ENCODE results near the gene ANTXR2.
A peak's percentile ranks its signal among the peaks of the same experiment; 100 is the strongest.

Gene ANTXR2

DNA sequence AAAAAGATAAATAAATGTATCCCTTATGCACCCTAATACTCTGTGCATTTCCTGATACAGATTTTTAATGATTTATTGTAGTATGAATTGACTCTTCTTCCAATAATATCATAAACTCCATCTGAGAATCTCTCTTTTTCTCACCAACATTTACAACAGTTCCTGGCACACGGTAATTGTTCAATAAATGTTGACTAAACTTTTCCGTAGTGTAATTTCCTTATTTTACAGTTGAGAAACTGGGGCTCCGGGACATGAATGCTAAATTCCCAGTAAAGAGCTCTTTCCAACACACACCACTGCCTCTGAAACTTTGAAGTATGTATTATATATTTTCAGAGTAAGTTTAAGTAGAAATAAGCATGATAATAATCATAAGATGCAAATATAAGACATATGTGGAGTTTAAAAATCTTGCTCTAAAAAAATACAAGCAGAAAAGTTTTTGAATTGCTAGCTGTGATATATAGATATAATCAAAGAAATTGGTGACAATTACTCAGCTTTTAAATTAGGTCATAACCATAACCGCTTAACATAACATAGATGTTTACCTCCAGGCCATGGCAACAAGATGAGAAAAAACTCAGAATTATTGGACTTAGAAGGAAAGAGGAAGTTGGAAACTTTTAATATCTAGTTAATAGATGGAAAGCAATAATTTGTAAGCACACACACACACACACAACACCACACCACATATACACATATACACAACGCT is 28.2 kb upstream of the ANTXR2 start:
- no peaks in the 10 kb centered on the region for H3K79me1 ChIP-seq (ENCODE audit: low read length)
- H2AK5ac ChIP-seq (ENCODE audit: low read length), result no peak overlapping the region
- H2AFZ ChIP-seq (ENCODE audit: insufficient read depth, low read length, poor library complexity), result no peak overlapping the region
- H4K12ac ChIP-seq (ENCODE audit: low read depth, low read length), result no peak overlapping the region
- H4K91ac ChIP-seq (ENCODE audit: low read depth, low read length), result no peak overlapping the region
- H3K27me3 ChIP-seq (ENCODE audit: insufficient read depth, low read length), result no peaks in the 10 kb centered on the region
- H2BK5ac ChIP-seq (ENCODE audit: low read depth, low read length, poor library complexity), result no peak overlapping the region
- WGBS (ENCODE audit: extremely low coverage, insufficient coverage, insufficient read length), result 100% methylated on average over 1 of the region's 5 CpGs
- DNase-seq, result peak in 1 of 2 donors; percentile 74
- H3K4me3 ChIP-seq (ENCODE audit: low read depth, low read length), result no peak overlapping the region
- no peak overlapping the region for H2BK12ac ChIP-seq (ENCODE audit: low read length)
- H3K4me1 ChIP-seq (ENCODE audit: control insufficient read depth in 1 of 2, insufficient read depth in 2 of 2, low read length in 2 of 2), result peaks cover 0 to 2% of the 10 kb centered on the region in 2 experiments
- H3K4ac ChIP-seq (ENCODE audit: low read depth, low read length), result no peak overlapping the region
- no peaks in the 10 kb centered on the region for H3K9me3 ChIP-seq (ENCODE audit: insufficient read depth, low read depth, low read length)
- no peak overlapping the region for H3K23ac ChIP-seq (ENCODE audit: low read length)
- H3K4me2 ChIP-seq (ENCODE audit: low read length), result no peak overlapping the region
- no peak overlapping the region for H3K9ac ChIP-seq (ENCODE audit: low read length)
- no peak overlapping the region for H3K27ac ChIP-seq (ENCODE audit: low read depth, low read length)
- no peak overlapping the region for H4K8ac ChIP-seq (ENCODE audit: low read depth, low read length)
- H3K79me2 ChIP-seq (ENCODE audit: control insufficient read depth, insufficient read depth, low read length, poor library complexity), result no peaks in the 10 kb centered on the region
- no peaks in the 10 kb centered on the region for H3K36me3 ChIP-seq (ENCODE audit: control insufficient read depth in 1 of 2, insufficient read depth in 2 of 2, low read length in 2 of 2)
- no peak overlapping the region for H2BK120ac ChIP-seq (ENCODE audit: insufficient read depth, low read length, poor library complexity)
- H3K14ac ChIP-seq (ENCODE audit: low read length), result no peak overlapping the region
- H3K18ac ChIP-seq (ENCODE audit: low read length), result no peak overlapping the region

DNA sequence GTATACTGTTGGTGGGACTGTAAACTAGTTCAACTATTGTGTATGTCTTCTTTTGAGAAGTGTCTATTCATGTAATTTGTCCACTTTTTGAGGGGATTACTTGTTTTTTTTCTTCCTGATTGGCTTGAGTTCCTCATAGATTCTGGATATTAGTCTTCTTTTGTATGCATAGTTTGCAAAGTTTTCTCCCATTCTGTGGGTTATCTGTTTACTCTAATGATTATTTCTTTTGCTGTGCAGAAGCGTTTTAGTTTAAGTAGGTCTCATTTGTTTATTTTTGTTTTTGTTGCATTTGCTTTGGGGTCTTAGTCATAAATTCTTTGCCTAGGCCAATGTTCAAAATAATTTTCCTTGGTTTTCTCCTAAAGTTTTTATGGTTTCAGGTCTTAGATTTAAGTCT is 26.6 kb upstream of the ANTXR2 start:
- H4K8ac ChIP-seq (ENCODE audit: low read depth, low read length), result no peak overlapping the region
- H3K79me2 ChIP-seq (ENCODE audit: control insufficient read depth, insufficient read depth, low read length, poor library complexity), result no peaks in the 10 kb centered on the region
- no peak overlapping the region for H4K91ac ChIP-seq (ENCODE audit: low read depth, low read length)
- no peaks in the 10 kb centered on the region for H3K27me3 ChIP-seq (ENCODE audit: insufficient read depth, low read length)
- H2BK12ac ChIP-seq (ENCODE audit: low read length), result no peak overlapping the region
- no peak overlapping the region for H2BK120ac ChIP-seq (ENCODE audit: insufficient read depth, low read length, poor library complexity)
- H2AFZ ChIP-seq (ENCODE audit: insufficient read depth, low read length, poor library complexity), result no peak overlapping the region
- H4K12ac ChIP-seq (ENCODE audit: low read depth, low read length), result no peak overlapping the region
- no peak overlapping the region for H3K4ac ChIP-seq (ENCODE audit: low read depth, low read length)
- no peaks in the 10 kb centered on the region for H3K9me3 ChIP-seq (ENCODE audit: insufficient read depth, low read depth, low read length)
- H3K4me1 ChIP-seq (ENCODE audit: control insufficient read depth in 1 of 2, insufficient read depth in 2 of 2, low read length in 2 of 2), result peaks cover 0 to 2% of the 10 kb centered on the region in 2 experiments
- H3K4me2 ChIP-seq (ENCODE audit: low read length), result no peak overlapping the region
- no peak for DNase-seq
- no peak overlapping the region for H3K4me3 ChIP-seq (ENCODE audit: low read depth, low read length)
- no peak overlapping the region for H3K27ac ChIP-seq (ENCODE audit: low read depth, low read length)
- H3K9ac ChIP-seq (ENCODE audit: low read length), result no peak overlapping the region
- H3K79me1 ChIP-seq (ENCODE audit: low read length), result no peaks in the 10 kb centered on the region
- H3K18ac ChIP-seq (ENCODE audit: low read length), result no peak overlapping the region
- no peak overlapping the region for H3K23ac ChIP-seq (ENCODE audit: low read length)
- no CpG with 5 or more reads among the region's 1 CpG for WGBS (ENCODE audit: extremely low coverage, insufficient coverage, insufficient read length)
- no peak overlapping the region for H3K14ac ChIP-seq (ENCODE audit: low read length)
- no peak overlapping the region for H2BK5ac ChIP-seq (ENCODE audit: low read depth, low read length, poor library complexity)
- no peaks in the 10 kb centered on the region for H3K36me3 ChIP-seq (ENCODE audit: control insufficient read depth in 1 of 2, insufficient read depth in 2 of 2, low read length in 2 of 2)
- no peak overlapping the region for H2AK5ac ChIP-seq (ENCODE audit: low read length)

DNA sequence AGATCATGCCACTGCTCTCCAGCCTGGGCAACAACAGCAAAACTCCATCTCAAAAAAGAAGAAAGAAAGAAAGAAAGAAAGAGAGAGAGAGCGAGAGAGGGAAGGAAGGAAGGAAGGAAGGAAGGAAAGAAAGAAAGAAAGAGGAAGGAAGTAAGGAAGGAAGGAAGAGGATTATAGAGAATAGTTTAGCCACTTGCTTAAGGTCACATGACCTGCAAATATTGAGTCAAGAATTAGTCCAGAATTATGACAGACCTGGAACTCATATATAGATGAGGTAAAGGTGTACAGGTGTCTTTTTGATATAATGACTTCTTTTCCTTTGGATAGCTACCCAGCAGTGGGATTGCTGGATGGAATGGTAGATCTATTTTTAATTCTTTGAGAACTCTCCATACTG is 25.6 kb upstream of the ANTXR2 start:
- H3K23ac ChIP-seq (ENCODE audit: low read length), result no peak overlapping the region
- DNase-seq, result no peak
- H4K8ac ChIP-seq (ENCODE audit: low read depth, low read length), result no peak overlapping the region
- H3K27ac ChIP-seq (ENCODE audit: low read depth, low read length), result no peak overlapping the region
- no peak overlapping the region for H4K12ac ChIP-seq (ENCODE audit: low read depth, low read length)
- H3K79me1 ChIP-seq (ENCODE audit: low read length), result no peaks in the 10 kb centered on the region
- H2BK12ac ChIP-seq (ENCODE audit: low read length), result no peak overlapping the region
- H3K9ac ChIP-seq (ENCODE audit: low read length), result no peak overlapping the region
- H3K4me3 ChIP-seq (ENCODE audit: low read depth, low read length), result no peak overlapping the region
- no peak overlapping the region for H2AFZ ChIP-seq (ENCODE audit: insufficient read depth, low read length, poor library complexity)
- no peak overlapping the region for H3K4ac ChIP-seq (ENCODE audit: low read depth, low read length)
- H3K36me3 ChIP-seq (ENCODE audit: control insufficient read depth in 1 of 2, insufficient read depth in 2 of 2, low read length in 2 of 2), result no peaks in the 10 kb centered on the region
- no peak overlapping the region for H3K4me2 ChIP-seq (ENCODE audit: low read length)
- no peaks in the 10 kb centered on the region for H3K9me3 ChIP-seq (ENCODE audit: insufficient read depth, low read depth, low read length)
- no peak overlapping the region for H3K14ac ChIP-seq (ENCODE audit: low read length)
- peaks cover 0 to 2% of the 10 kb centered on the region in 2 experiments for H3K4me1 ChIP-seq (ENCODE audit: control insufficient read depth in 1 of 2, insufficient read depth in 2 of 2, low read length in 2 of 2)
- no peak overlapping the region for H3K18ac ChIP-seq (ENCODE audit: low read length)
- no peak overlapping the region for H2BK120ac ChIP-seq (ENCODE audit: insufficient read depth, low read length, poor library complexity)
- WGBS (ENCODE audit: extremely low coverage, insufficient coverage, insufficient read length), result no CpG with 5 or more reads among the region's 1 CpG
- no peak overlapping the region for H2BK5ac ChIP-seq (ENCODE audit: low read depth, low read length, poor library complexity)
- no peak overlapping the region for H2AK5ac ChIP-seq (ENCODE audit: low read length)
- H3K27me3 ChIP-seq (ENCODE audit: insufficient read depth, low read length), result no peaks in the 10 kb centered on the region
- no peaks in the 10 kb centered on the region for H3K79me2 ChIP-seq (ENCODE audit: control insufficient read depth, insufficient read depth, low read length, poor library complexity)
- H4K91ac ChIP-seq (ENCODE audit: low read depth, low read length), result no peak overlapping the region

DNA sequence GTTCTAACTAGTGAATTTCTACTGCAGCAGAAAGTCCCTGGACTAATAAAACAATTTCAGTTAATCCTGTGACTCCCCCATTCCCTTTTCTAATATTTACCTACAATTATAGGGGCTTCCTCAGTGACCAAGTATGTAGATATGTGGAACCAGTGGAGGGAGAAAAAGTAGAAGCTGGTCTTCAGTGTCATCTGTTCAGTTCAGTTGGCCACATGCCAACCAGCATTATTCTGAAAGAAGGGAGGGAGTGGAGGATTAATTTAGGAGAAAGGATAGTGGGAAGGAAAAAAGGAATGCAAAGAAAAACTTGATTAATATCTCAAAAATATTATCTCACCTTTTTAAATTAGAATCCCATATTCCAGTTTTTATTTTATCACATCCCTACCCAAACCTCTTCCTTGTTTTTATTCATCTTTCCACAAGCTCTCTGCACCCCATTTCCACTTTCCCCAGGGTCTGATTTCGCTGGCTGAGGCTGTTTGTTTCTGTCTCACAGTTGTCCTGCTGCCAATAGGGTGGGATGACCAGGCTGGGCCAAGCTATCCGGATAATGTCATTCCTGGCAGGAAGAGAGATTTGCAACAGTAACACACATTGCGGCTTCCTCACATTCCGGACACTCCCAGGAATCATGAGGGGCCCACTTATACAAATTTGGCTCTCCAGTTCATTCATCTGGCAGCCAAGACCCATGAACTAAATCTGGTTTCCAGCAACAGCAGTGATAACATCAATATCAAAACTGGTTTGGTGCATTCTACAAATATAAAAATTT is 24.6 kb upstream of the ANTXR2 start:
- Histone ChIP-seq H3K27me3 (ENCODE audit: insufficient read depth, low read length) (no peaks in the 10 kb centered on the region), H3K4me1 (ENCODE audit: control insufficient read depth in 1 of 2, insufficient read depth in 2 of 2, low read length in 2 of 2) (peaks cover 0 to 2% of the 10 kb centered on the region in 2 experiments), H4K8ac (ENCODE audit: low read depth, low read length) (no peak overlapping the region), H4K91ac (ENCODE audit: low read depth, low read length) (no peak overlapping the region), H3K23ac (ENCODE audit: low read length) (no peak overlapping the region), H3K4me2 (ENCODE audit: low read length) (no peak overlapping the region), H3K9ac (ENCODE audit: low read length) (no peak overlapping the region), H3K9me3 (ENCODE audit: insufficient read depth, low read depth, low read length) (no peaks in the 10 kb centered on the region), H2AFZ (ENCODE audit: insufficient read depth, low read length, poor library complexity) (no peak overlapping the region), H3K36me3 (ENCODE audit: control insufficient read depth in 1 of 2, insufficient read depth in 2 of 2, low read length in 2 of 2) (no peaks in the 10 kb centered on the region), H4K12ac (ENCODE audit: low read depth, low read length) (no peak overlapping the region), H3K18ac (ENCODE audit: low read length) (no peak overlapping the region), H2BK5ac (ENCODE audit: low read depth, low read length, poor library complexity) (no peak overlapping the region), H3K79me1 (ENCODE audit: low read length) (no peaks in the 10 kb centered on the region), H3K79me2 (ENCODE audit: control insufficient read depth, insufficient read depth, low read length, poor library complexity) (no peaks in the 10 kb centered on the region), H3K4me3 (ENCODE audit: low read depth, low read length) (no peak overlapping the region), H2AK5ac (ENCODE audit: low read length) (no peak overlapping the region), H2BK12ac (ENCODE audit: low read length) (no peak overlapping the region), H3K27ac (ENCODE audit: low read depth, low read length) (no peak overlapping the region), H2BK120ac (ENCODE audit: insufficient read depth, low read length, poor library complexity) (no peak overlapping the region), H3K14ac (ENCODE audit: low read length) (no peak overlapping the region), H3K4ac (ENCODE audit: low read depth, low read length) (no peak overlapping the region)
- no CpG with 5 or more reads among the region's 4 CpGs for WGBS (ENCODE audit: extremely low coverage, insufficient coverage, insufficient read length)
- DNase-seq, result peak in 1 of 2 donors; percentile 44
